ENCODE results near the gene TMEM141. TPM values are rescaled to one million over a fixed set of nuclear protein-coding genes. Genes with fewer than 3 reads are reported as not detected.
"Not testable (repeated sequence)": the region's sequence is repeated elsewhere in the genome, so short reads cannot be mapped to it uniquely, and the experiment has no call there.

TMEM141 gene
- polyA plus RNA-seq, 1 of the 3 experiments (the other 2 are of a cell fraction) = 112 TPM

DNA sequence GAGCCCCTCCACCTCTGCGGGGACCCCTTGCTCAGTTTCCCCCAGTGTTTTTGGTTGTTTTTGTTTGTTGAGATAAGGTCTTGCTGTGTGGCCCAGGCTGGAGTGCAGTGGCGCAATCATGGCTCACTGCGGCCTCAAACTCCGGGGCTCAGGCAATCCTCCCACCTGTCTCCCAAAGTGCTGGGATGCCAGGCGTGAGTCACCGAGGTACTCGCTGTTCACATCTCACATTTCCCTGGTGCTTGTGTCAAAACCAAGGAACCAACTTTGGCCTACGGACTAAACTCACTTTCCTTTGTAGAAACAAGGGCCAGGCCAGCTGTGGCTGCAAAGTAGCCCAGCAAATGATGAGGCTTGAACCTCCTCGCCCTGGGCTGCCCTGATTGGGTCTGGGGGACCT lies 41.4 kb downstream of the TMEM141 start:
- H3K36me3 ChIP-seq (replicated peaks in 1 of 2; ENCODE audit: control insufficient read depth in 1 of 2, insufficient read depth in 2 of 2, low read length in 1 of 2) = peaks cover 4 to 56% of the 10 kb centered on the region in 2 experiments
- CTCF ChIA-PET = interaction anchor here (1.4 to 5.7 kb wide), 2 partner anchors 9 to 112 kb away, joined by 3 to 36 read pairs; partner anchors contain the start of genes AJM1 and FBXW5

DNA sequence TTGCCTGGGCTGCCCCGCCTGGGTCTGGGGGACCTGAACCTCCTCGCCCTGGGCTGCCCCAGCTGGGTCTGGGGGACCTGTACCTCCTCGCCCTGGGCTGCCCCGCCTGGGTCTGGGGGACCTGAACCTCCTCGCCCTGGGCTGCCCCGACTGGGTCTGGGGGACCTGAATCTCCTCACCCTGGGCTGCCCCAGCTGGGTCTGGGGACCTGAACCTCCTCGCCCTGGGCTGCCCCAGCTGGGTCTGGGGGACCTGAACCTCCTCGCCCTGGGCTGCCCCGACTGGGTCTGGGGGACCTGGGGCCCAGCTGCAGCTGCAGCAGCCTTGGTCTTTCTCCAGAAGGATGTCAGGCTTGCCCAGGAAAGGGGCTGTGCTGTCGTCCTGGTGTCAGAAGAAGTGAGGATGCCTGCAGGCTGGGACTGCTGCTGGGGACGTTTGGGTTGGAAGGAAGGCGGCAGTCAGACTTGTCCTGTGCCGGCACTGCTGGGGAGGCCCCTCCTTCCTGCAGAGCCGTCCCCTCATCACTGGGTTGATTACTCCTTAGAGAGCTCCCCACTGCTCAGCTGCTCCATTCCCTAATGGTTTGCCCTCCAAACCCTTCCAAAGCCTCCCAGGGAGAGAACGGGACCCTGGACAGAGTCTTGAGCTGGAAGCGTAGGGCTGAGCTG lies 42.4 kb downstream of the TMEM141 start:
- peaks cover 4 to 47% of the 10 kb centered on the region in 2 experiments for H3K36me3 ChIP-seq (replicated peaks in 1 of 2; ENCODE audit: control insufficient read depth in 1 of 2, insufficient read depth in 2 of 2, low read length in 1 of 2)
- H3K27ac ChIP-seq (ENCODE audit: low read depth in 2 of 2, low read length in 1 of 2); H3K9me2 ChIP-seq; H4K20me1 ChIP-seq (ENCODE audit: insufficient read depth); H3K4me3 ChIP-seq (ENCODE audit: low read depth in 2 of 2, low read length in 1 of 2); H2AFZ ChIP-seq (ENCODE audit: low read depth); H3K4me2 ChIP-seq; H3K79me2 ChIP-seq (ENCODE audit: insufficient read depth); H3K4me1 ChIP-seq (ENCODE audit: control insufficient read depth in 1 of 2, insufficient read depth in 2 of 2, low read depth in 1 of 2, low read length in 1 of 2); DNase-seq; H3K9me3 ChIP-seq; H3K27me3 ChIP-seq (ENCODE audit: insufficient read depth); H3K9ac ChIP-seq; H3F3A ChIP-seq (replicated peaks; ENCODE audit: insufficient read depth): not testable (repeated sequence)
- CTCF ChIA-PET = interaction anchor here (5.7 kb wide), 1 partner anchor 8 kb away, joined by 36 read pairs; the partner anchor contains the start of gene AJM1
- POLR2A ChIA-PET = interaction anchor here (0.6 kb wide), 1 partner anchor 366 kb away, joined by 4 read pairs; no protein-coding TSS in a partner anchor
- 83% methylated on average over 7 of the region's 16 CpGs for WGBS (ENCODE audit: low lambda C conversion rate)

More for the DNA sequence above, 41.4 kb downstream of the TMEM141 start:
- Histone ChIP-seq H3F3A (replicated peaks; ENCODE audit: insufficient read depth) (no peaks in the 10 kb centered on the region), H4K20me1 (ENCODE audit: insufficient read depth) (no peaks in the 10 kb centered on the region), H3K9ac (no peak overlapping the region), H3K4me2 (no peak overlapping the region), H3K27me3 (ENCODE audit: insufficient read depth) (no peaks in the 10 kb centered on the region), H3K4me1 (ENCODE audit: control insufficient read depth in 1 of 2, insufficient read depth in 2 of 2, low read depth in 1 of 2, low read length in 1 of 2) (no peaks in the 10 kb centered on the region), H3K9me2 (no peaks in the 10 kb centered on the region), H3K79me2 (ENCODE audit: insufficient read depth) (no peaks in the 10 kb centered on the region), H3K9me3 (no peaks in the 10 kb centered on the region), H3K4me3 (ENCODE audit: low read depth in 2 of 2, low read length in 1 of 2) (no peak overlapping the region), H3K27ac (ENCODE audit: low read depth in 2 of 2, low read length in 1 of 2) (no peak overlapping the region), H2AFZ (ENCODE audit: low read depth) (no peak overlapping the region)
- TF ChIP-seq, protein P1, sequence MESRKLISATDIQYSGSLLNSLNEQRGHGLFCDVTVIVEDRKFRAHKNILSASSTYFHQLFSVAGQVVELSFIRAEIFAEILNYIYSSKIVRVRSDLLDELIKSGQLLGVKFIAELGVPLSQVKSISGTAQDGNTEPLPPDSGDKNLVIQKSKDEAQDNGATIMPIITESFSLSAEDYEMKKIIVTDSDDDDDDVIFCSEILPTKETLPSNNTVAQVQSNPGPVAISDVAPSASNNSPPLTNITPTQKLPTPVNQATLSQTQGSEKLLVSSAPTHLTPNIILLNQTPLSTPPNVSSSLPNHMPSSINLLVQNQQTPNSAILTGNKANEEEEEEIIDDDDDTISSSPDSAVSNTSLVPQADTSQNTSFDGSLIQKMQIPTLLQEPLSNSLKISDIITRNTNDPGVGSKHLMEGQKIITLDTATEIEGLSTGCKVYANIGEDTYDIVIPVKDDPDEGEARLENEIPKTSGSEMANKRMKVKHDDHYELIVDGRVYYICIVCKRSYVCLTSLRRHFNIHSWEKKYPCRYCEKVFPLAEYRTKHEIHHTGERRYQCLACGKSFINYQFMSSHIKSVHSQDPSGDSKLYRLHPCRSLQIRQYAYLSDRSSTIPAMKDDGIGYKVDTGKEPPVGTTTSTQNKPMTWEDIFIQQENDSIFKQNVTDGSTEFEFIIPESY (IDR thresholded peaks at IDR 0.05; ENCODE audit: borderline replicate concordance, low read depth) = no peak
- TF ChIP-seq, protein P2, sequence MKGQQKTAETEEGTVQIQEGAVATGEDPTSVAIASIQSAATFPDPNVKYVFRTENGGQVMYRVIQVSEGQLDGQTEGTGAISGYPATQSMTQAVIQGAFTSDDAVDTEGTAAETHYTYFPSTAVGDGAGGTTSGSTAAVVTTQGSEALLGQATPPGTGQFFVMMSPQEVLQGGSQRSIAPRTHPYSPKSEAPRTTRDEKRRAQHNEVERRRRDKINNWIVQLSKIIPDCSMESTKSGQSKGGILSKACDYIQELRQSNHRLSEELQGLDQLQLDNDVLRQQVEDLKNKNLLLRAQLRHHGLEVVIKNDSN (IDR thresholded peaks at IDR 0.05; ENCODE audit: borderline replicate concordance, low read depth) = no peak
- TF ChIP-seq FOSL2 (IDR thresholded peaks at IDR 0.05; ENCODE audit: borderline replicate concordance, low read depth) (no peak), POLR2AphosphoS5 (IDR thresholded peaks at IDR 0.05; ENCODE audit: low read depth, low read length) (no peak), TAF1 (IDR thresholded peaks at IDR 0.05; ENCODE audit: borderline replicate concordance, low read depth, low read length) (no peak), NRF1 (IDR thresholded peaks at IDR 0.05; ENCODE audit: low read depth, low read length) (no peak), MXI1 (IDR thresholded peaks at IDR 0.05; ENCODE audit: low read depth, low read length) (no peak), MEF2A (IDR thresholded peaks at IDR 0.05; ENCODE audit: borderline replicate concordance, low read depth) (no peak), FOXM1 (IDR thresholded peaks at IDR 0.05; ENCODE audit: low read depth) (no peak), ELF1 (IDR thresholded peaks at IDR 0.05) (no peak), EP300 (IDR thresholded peaks at IDR 0.05; ENCODE audit: borderline replicate concordance in 1 of 2, low read depth in 1 of 2, low read length in 1 of 2) (no peak), TCF12 (IDR thresholded peaks at IDR 0.05) (no peak)
- TF ChIP-seq, protein P3, sequence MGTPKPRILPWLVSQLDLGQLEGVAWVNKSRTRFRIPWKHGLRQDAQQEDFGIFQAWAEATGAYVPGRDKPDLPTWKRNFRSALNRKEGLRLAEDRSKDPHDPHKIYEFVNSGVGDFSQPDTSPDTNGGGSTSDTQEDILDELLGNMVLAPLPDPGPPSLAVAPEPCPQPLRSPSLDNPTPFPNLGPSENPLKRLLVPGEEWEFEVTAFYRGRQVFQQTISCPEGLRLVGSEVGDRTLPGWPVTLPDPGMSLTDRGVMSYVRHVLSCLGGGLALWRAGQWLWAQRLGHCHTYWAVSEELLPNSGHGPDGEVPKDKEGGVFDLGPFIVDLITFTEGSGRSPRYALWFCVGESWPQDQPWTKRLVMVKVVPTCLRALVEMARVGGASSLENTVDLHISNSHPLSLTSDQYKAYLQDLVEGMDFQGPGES (IDR thresholded peaks at IDR 0.05; ENCODE audit: low read depth, low read length) = no peak
- TF ChIP-seq, protein P4, sequence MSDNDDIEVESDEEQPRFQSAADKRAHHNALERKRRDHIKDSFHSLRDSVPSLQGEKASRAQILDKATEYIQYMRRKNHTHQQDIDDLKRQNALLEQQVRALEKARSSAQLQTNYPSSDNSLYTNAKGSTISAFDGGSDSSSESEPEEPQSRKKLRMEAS (IDR thresholded peaks at IDR 0.05; ENCODE audit: low read depth) = no peak
- TF ChIP-seq, protein P5, sequence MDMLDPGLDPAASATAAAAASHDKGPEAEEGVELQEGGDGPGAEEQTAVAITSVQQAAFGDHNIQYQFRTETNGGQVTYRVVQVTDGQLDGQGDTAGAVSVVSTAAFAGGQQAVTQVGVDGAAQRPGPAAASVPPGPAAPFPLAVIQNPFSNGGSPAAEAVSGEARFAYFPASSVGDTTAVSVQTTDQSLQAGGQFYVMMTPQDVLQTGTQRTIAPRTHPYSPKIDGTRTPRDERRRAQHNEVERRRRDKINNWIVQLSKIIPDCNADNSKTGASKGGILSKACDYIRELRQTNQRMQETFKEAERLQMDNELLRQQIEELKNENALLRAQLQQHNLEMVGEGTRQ (IDR thresholded peaks at IDR 0.05; ENCODE audit: borderline replicate concordance, low read depth, low read length) = no peak
- 95% methylated on average over 7 of the region's 9 CpGs for WGBS (ENCODE audit: low lambda C conversion rate)
- POLR2A ChIA-PET = interaction anchor here (0.6 kb wide), 1 partner anchor 367 kb away, joined by 4 read pairs; no protein-coding TSS in a partner anchor
- DNase-seq = no peak
